Measurements from ENCODE around the gene ASTL. TPM values are rescaled to one million over a fixed set of nuclear protein-coding genes. Genes with fewer than 3 reads are reported as not detected.

Gene ASTL
- total and polyA plus RNA-seq, 5 experiments from 2014 or later = 0.50 to 6.8 (median 3.0) TPM; not detected in 1

GRCh38 chr2:96121414-96121813, 16.9 kb downstream of the ASTL start:
- peak overlapping the region in 3 of 10 donors; percentile 37 to 71 (median 40) for H3K27ac Mint-ChIP-seq
- ATAC-seq (no peak), DNase-seq (peak in 1 of 10 donors; percentile 0)
- no peak overlapping the region for H3K4me3 Mint-ChIP-seq
- POLR2A ChIA-PET = no interaction called here
- H3K36me3 Mint-ChIP-seq = peaks cover 0 to 12% (median 9%) of the 10 kb centered on the region in 3 donors
- peaks cover 12 to 33% (median 16%) of the 10 kb centered on the region in 4 donors for H3K4me1 Mint-ChIP-seq
- H3K9me3 Mint-ChIP-seq = no peaks in the 10 kb centered on the region
- H3K27me3 Mint-ChIP-seq = peaks cover 14 to 53% (median 40%) of the 10 kb centered on the region in 5 donors

DNA sequence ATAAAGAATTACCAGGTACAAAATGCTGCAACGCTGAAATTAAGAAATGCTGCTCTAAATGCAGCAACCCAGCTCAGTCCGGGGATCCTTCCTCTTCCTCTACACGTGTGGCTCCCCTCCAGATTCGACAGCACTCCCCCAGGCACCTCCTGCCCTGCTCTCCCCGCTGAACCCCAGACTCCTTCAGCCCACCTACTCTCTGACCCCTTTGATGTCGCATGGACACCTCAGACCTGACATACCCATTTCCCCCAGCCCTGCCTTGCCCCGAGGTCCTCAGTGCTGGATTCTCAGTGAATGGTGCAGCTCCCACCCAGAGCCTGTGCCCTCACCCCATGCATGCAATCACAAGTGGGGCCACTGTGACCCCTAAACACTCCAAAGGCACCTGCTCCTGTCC, 17.3 kb downstream of the ASTL start:
- Mint-ChIP-seq H3K4me1 (peaks cover 12 to 37% (median 16%) of the 10 kb centered on the region in 4 donors), H3K4me3 (no peak overlapping the region), H3K36me3 (peaks cover 0 to 8% (median 6%) of the 10 kb centered on the region in 3 donors), H3K27me3 (peaks cover 14 to 53% (median 40%) of the 10 kb centered on the region in 5 donors), H3K9me3 (no peaks in the 10 kb centered on the region), H3K27ac (peak overlapping the region in 2 of 10 donors; percentile 40 to 71)
- no peak for ATAC-seq
- POLR2A ChIA-PET = no interaction called here
- DNase-seq = no peak

DNA sequence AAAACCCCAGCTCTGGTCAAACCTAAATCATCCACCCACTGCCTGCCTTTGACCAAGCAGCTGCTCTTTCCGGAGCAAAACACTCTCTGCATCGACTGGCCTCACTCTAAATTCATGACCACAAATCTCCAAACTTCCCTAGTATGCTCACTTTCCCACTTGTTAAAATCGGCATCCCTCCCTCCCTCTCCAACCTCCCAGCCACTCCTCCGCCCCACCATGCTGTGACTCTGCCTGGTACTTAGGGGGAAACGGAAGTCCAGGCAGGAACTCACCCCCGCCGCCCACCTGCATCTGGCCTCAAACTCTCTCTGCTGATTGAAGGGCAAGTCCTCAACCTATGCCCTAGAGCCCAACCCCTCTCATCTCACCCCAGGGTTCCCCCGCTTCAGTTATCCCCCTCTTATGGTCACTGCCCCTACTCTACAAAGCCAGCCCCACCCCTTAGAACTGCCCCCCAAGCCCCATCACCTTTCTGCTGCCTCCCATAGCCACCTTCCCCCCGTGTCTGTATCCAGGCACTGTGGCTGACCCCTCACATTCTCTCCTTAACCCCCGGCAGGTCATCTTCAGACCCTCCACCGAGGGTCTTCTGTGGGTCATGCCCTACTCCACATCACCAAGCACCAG, 18.1 kb downstream of the ASTL start:
- Mint-ChIP-seq H3K9me3 (no peaks in the 10 kb centered on the region), H3K4me3 (peak overlapping the region in 2 of 10 donors; percentile 16 to 54), H3K36me3 (peaks cover 0 to 5% (median 2%) of the 10 kb centered on the region in 3 donors), H3K4me1 (peaks cover 16 to 45% (median 23%) of the 10 kb centered on the region in 4 donors), H3K27ac (peak overlapping the region in 2 of 10 donors; percentile 37 to 40), H3K27me3 (peaks cover 14 to 50% (median 41%) of the 10 kb centered on the region in 5 donors)
- DNase-seq (peak in 1 of 10 donors; percentile 58), ATAC-seq (no peak)
- POLR2A ChIA-PET = no interaction called here

DNA sequence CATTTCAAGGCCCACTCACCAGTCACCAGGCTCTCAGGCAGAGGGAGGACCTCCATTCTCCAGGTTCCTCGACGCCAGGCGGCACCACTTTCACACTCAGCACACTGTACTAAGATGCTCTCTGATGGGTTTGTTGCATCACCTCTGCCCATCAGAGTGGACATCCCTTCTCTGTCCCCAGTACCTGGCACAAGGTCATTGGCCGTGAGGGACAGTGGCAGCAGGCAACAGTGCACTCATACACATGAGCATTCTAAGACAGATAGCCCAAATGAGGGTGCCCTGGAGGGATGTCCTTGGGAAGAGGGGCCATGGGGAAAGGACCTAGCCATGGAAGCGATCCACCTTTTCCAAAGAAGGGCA, 18.9 kb downstream of the ASTL start:
- peaks cover 14 to 42% (median 33%) of the 10 kb centered on the region in 5 donors for H3K27me3 Mint-ChIP-seq
- POLR2A ChIA-PET = no interaction called here
- no peak overlapping the region for H3K27ac Mint-ChIP-seq
- no peaks in the 10 kb centered on the region for H3K36me3 Mint-ChIP-seq
- peaks cover 16 to 45% (median 22%) of the 10 kb centered on the region in 4 donors for H3K4me1 Mint-ChIP-seq
- no peaks in the 10 kb centered on the region for H3K9me3 Mint-ChIP-seq
- no peak for ATAC-seq
- peak in 1 of 10 donors; percentile 42 for DNase-seq
- H3K4me3 Mint-ChIP-seq = peak overlapping the region in 2 of 10 donors; percentile 53 to 66

- POLR2A ChIA-PET = interaction anchor here (1.1 kb wide), 1 partner anchor 9 kb away, joined by 3 read pairs; no protein-coding TSS in a partner anchor
- Mint-ChIP-seq H3K27me3 (peaks cover 14 to 40% (median 32%) of the 10 kb centered on the region in 5 donors), H3K4me3 (peak overlapping the region in 7 of 10 donors; percentile 5 to 69 (median 42)), H3K4me1 (peaks cover 16 to 45% (median 22%) of the 10 kb centered on the region in 4 donors), H3K9me3 (no peaks in the 10 kb centered on the region), H3K36me3 (no peaks in the 10 kb centered on the region), H3K27ac (peak overlapping the region in 1 of 10 donors; percentile 50)
- DNase-seq (peak in 2 of 10 donors; percentile 0 to 38), ATAC-seq (no peak)
Observed at GRCh38 chr2:96118698-96119388, 19.5 kb downstream of the ASTL start.

GRCh38 chr2:96117701-96118588, 20.4 kb downstream of the ASTL start:
- Mint-ChIP-seq H3K36me3 (no peaks in the 10 kb centered on the region), H3K4me1 (peaks cover 16 to 45% (median 22%) of the 10 kb centered on the region in 4 donors), H3K27me3 (peaks cover 14 to 40% (median 32%) of the 10 kb centered on the region in 5 donors), H3K4me3 (peak overlapping the region; percentile 49 to 81 (median 68)), H3K9me3 (no peaks in the 10 kb centered on the region), H3K27ac (peak overlapping the region in 3 of 10 donors; percentile 33 to 85 (median 39))
- ATAC-seq = no peak
- POLR2A ChIA-PET = interaction anchor here (1.1 to 1.6 kb wide), 3 partner anchors 10 to 125 kb away, joined by 3 to 6 read pairs (median 5); no protein-coding TSS in a partner anchor
- DNase-seq = peak in 2 of 10 donors; percentile 0 to 49

DNA sequence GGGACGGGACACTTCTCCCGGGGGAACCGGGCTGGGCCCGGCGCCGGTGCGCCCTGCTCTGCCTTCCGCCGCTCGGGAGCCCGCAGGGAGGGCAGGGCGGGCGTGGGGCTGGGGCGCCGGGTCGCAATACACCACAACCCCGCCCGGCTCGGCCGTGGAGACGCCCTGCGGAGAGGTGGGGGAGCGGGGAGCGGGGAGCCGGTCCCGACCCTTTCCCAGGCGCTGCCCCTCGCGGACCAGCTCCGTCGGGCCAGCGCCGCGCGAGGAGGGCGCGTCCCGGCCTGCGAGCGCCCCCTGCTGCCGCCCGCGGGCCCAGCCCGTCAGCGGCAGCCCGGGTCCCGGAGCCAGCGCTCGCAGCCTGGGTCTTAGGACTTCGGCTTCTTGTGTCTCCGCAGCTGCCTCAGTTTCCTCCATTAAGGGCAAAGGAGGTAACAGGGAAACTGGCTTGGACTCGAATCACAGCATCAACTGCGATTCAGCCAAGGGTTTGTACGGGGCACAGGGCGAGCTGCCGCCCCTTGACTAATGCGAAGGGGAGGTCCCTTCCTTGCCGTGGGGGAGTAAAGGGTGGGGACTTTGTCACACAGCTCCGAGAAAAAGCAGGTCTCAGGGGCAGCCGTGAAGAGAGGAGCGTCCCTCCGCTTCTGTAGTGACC, 21.3 kb downstream of the ASTL start:
- Mint-ChIP-seq H3K27me3 (peaks cover 14 to 36% (median 32%) of the 10 kb centered on the region in 5 donors), H3K9me3 (no peaks in the 10 kb centered on the region), H3K36me3 (no peaks in the 10 kb centered on the region), H3K27ac (peak overlapping the region in 5 of 10 donors; percentile 33 to 85 (median 39)), H3K4me1 (peaks cover 16 to 45% (median 22%) of the 10 kb centered on the region in 4 donors), H3K4me3 (peak overlapping the region; percentile 41 to 81 (median 67))
- DNase-seq (peak; percentile 32 to 77 (median 68)), ATAC-seq (peak; percentile 82 to 83)
- POLR2A ChIA-PET = interaction anchor here (0.6 to 1.6 kb wide), 5 partner anchors 26 to 130 kb away, joined by 3 to 6 read pairs (median 3); partner anchors contain the start of gene ANKRD36C

DNA sequence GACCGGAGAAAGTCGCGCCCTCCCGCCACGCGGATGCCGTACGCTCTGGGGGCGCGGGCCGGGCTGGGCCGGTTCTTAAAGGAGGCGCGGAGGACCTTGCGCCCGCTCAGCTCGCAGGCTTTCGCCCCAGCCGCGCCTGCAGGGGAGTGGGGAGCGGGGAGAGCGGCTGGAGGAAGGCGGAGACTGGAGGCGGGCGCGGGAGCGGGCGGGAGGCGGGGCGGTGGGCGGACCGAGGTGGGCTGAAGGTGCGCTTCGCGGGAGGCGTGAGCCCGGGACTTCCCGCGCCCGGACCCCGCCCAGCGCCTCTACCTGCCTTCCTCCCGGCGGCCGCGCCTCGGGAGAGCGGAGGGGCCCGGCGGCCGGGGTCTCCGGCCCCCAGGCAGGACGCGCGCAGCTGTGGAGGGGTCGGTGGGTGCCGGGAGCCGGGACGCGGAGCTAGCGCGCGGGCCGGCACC, 21.9 kb downstream of the ASTL start, which contains the start of gene ADRA2B:
Gene ADRA2B, minus strand, starts transcription at position 148 of the 455 bp plus-strand sequence. CDS start 422 bp downstream, outside the sequence.
- Mint-ChIP-seq H3K4me3 (peak within 1 kb of the TSS; percentile 71 to 91 (median 80)), H3K27ac (peak within 1 kb of the TSS in 8 of 10 donors; percentile 39 to 89 (median 64)), H3K4me1 (peaks cover 16 to 43% (median 22%) of the 10 kb centered on the region in 4 donors), H3K27me3 (peaks cover 12 to 31% (median 28%) of the 10 kb centered on the region in 5 donors), H3K36me3 (no peaks in the 10 kb centered on the region), H3K9me3 (no peaks in the 10 kb centered on the region)
- ATAC-seq = peak; percentile 72 to 76
- peak in 9 of 10 donors; percentile 31 to 82 (median 62) for DNase-seq
- POLR2A ChIA-PET = interaction anchor here (0.6 to 1.6 kb wide), 4 partner anchors 58 to 129 kb away, joined by 3 to 6 read pairs (median 3); partner anchors contain the start of gene ANKRD36C

DNA sequence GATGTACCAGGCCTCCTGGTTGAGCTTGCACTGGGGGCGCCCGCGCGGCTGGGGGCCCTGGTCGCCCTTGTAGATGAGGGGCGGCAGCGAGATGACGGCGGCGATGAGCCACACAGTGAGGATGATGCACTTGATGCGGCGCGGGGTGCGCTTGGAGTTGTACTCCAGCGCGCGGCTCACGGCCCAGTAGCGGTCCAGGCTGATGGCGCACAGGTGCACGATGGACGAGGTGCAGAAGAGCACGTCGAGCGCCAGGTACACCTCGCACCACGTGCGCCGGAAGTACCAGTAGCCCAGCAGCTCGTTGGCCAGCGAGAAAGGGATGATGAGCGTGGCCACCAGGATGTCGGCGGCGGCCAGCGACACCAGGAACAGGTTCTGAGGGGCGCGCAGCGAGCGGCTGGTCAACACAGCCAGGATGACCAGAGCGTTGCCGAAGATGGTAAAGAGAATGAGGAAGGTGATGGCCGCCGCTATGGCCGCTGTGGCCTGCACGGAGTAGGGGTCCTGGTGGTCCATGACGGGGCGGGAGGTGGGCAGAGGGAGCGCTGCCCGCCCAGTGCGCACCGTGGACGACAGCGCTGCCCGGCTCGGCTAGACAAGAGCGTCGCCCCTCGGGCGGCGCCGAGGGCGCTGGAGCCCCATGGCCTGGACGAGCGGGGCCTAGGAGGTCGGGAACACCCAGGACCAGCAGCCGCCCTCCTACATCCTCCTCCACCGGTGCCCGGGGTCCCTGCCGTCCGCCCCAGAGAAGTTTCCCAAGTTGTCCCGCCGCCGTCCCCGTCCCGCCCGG, 22.5 kb downstream of the ASTL start:
- Mint-ChIP-seq H3K27me3 (peaks cover 6 to 25% (median 22%) of the 10 kb centered on the region in 5 donors), H3K27ac (peak overlapping the region in 7 of 10 donors; percentile 20 to 89 (median 61)), H3K9me3 (no peaks in the 10 kb centered on the region), H3K4me3 (peak overlapping the region; percentile 71 to 91 (median 80)), H3K36me3 (no peaks in the 10 kb centered on the region), H3K4me1 (peaks cover 16 to 37% (median 22%) of the 10 kb centered on the region in 4 donors)
- POLR2A ChIA-PET = interaction anchor here (0.6 kb wide), 1 partner anchor 129 kb away, joined by 3 read pairs; no protein-coding TSS in a partner anchor
- DNase-seq (peak in 2 of 10 donors; percentile 32 to 50), ATAC-seq (no peak)

GRCh38 chr2:96114903-96115581, 23.3 kb downstream of the ASTL start:
- peak in 1 of 10 donors; percentile 38 for DNase-seq
- POLR2A ChIA-PET = no interaction called here

More at GRCh38 chr2:96114903-96115581, 23.3 kb downstream of the ASTL start:
- Mint-ChIP-seq H3K4me3 (peak overlapping the region; percentile 67 to 91 (median 80)), H3K9me3 (no peaks in the 10 kb centered on the region), H3K4me1 (peaks cover 12 to 29% (median 16%) of the 10 kb centered on the region in 4 donors), H3K27me3 (peaks cover 5 to 17% (median 15%) of the 10 kb centered on the region in 5 donors), H3K36me3 (no peaks in the 10 kb centered on the region), H3K27ac (peak overlapping the region in 3 of 10 donors; percentile 27 to 85 (median 46))
- no peak for ATAC-seq

All from naive thymus-derived CD8-positive, alpha-beta T cell (primary cell).